MM.1S (cell line): ENCODE measurements around the gene NUP214.
"Not testable (repeated sequence)": the region's sequence is repeated elsewhere in the genome, so short reads cannot be mapped to it uniquely, and the experiment has no call there.

Experiments used
- DNase-seq: peaks from one replicate; pipeline ENCODE4 v3.0.0-alpha.2; 2015
- H2AFZ ChIP-seq: fragments of 300-600 bp; sonication (generic); 2 replicates; pipeline ENCODE4 v1.6.0; 2016; ENCODE audit warnings: antibody characterized with exemption, low read length
- H3F3A ChIP-seq: fragments of 300-600 bp; sonication (generic); 2 replicates; pipeline ENCODE4 v1.6.1; 2016; ENCODE audit warnings: mild to moderate bottlenecking, antibody characterized with exemption, low read length, moderate library complexity, mixed read lengths; ENCODE audit not compliant: insufficient read depth
- H3K27ac ChIP-seq: fragments of 300-600 bp; sonication (generic); 2 replicates; pipeline ENCODE4 v1.5.1; 2016; ENCODE audit warnings: mild to moderate bottlenecking, low read length
- H3K27me3 ChIP-seq: fragments of 300-600 bp; sonication (generic); replicated peaks from 2 replicates; pipeline ENCODE4 v1.6.0; 2016; ENCODE audit warnings: low read length; ENCODE audit not compliant: insufficient read depth
- H3K36me3 ChIP-seq: fragments of 300-600 bp; sonication (generic); replicated peaks from 2 replicates; pipeline ENCODE4 v1.6.1; 2016; ENCODE audit warnings: mild to moderate bottlenecking, low read length, mixed read lengths; ENCODE audit not compliant: insufficient read depth
- H3K4me1 ChIP-seq: fragments of 300-600 bp; sonication (generic); 2 replicates; pipeline ENCODE4 v1.6.1; 2016; ENCODE audit warnings: low read length, mixed read lengths
- H3K4me2 ChIP-seq: fragments of 300-600 bp; sonication (generic); 2 replicates; pipeline ENCODE4 v1.6.0; 2016; ENCODE audit warnings: low read depth, low read length
- H3K4me3 ChIP-seq: fragments of 300-600 bp; sonication (generic); 2 replicates; pipeline ENCODE4 v1.5.1; 2016; ENCODE audit warnings: low read length, mixed read lengths
- H3K79me2 ChIP-seq: fragments of 300-600 bp; sonication (generic); 2 replicates; pipeline ENCODE4 v1.6.1; 2016; ENCODE audit warnings: mixed run types, low read length, mixed read lengths
- H3K9ac ChIP-seq: fragments of 300-600 bp; sonication (generic); 2 replicates; pipeline ENCODE4 v1.6.1; 2016; ENCODE audit warnings: low read length, mixed read lengths
- H3K9me2 ChIP-seq: fragments of 300-600 bp; sonication (generic); replicated peaks from 2 replicates; pipeline ENCODE4 v1.6.1; 2016; ENCODE audit warnings: mild to moderate bottlenecking, low read length, mixed read lengths; ENCODE audit not compliant: insufficient read depth
- H3K9me3 ChIP-seq: fragments of 300-600 bp; sonication (generic); replicated peaks from 2 replicates; pipeline ENCODE4 v1.6.1; 2016; ENCODE audit warnings: mild to moderate bottlenecking, low read length, mixed read lengths; ENCODE audit not compliant: insufficient read depth
- H4K20me1 ChIP-seq: fragments of 300-600 bp; sonication (generic); 2 replicates; pipeline ENCODE4 v1.6.1; 2016; ENCODE audit warnings: mild to moderate bottlenecking, low read length, moderate library complexity, mixed read lengths; ENCODE audit not compliant: insufficient read depth
- EZH2 ChIP-seq: fragments of 300-600 bp; sonication (generic); optimal IDR thresholded peaks from 2 replicates; pipeline ENCODE3; 2017; ENCODE audit warnings: low read depth, mild to moderate bottlenecking, antibody characterized with exemption, low read length, mixed read lengths
- EZH2phosphoT487 ChIP-seq: fragments of 300-600 bp; sonication (generic); IDR thresholded peaks from 2 replicates; pipeline ENCODE4 v1.6.1; 2018; ENCODE audit warnings: antibody characterized with exemption, low read length
- TF ChIP-seq, protein P1 (sequence below): fragments of 300-600 bp; sonication (generic); IDR thresholded peaks from 2 replicates; pipeline ENCODE4 v1.5.1; 2016; ENCODE audit warnings: antibody characterized with exemption, low read length, mixed read lengths

The NUP214 gene

DNA sequence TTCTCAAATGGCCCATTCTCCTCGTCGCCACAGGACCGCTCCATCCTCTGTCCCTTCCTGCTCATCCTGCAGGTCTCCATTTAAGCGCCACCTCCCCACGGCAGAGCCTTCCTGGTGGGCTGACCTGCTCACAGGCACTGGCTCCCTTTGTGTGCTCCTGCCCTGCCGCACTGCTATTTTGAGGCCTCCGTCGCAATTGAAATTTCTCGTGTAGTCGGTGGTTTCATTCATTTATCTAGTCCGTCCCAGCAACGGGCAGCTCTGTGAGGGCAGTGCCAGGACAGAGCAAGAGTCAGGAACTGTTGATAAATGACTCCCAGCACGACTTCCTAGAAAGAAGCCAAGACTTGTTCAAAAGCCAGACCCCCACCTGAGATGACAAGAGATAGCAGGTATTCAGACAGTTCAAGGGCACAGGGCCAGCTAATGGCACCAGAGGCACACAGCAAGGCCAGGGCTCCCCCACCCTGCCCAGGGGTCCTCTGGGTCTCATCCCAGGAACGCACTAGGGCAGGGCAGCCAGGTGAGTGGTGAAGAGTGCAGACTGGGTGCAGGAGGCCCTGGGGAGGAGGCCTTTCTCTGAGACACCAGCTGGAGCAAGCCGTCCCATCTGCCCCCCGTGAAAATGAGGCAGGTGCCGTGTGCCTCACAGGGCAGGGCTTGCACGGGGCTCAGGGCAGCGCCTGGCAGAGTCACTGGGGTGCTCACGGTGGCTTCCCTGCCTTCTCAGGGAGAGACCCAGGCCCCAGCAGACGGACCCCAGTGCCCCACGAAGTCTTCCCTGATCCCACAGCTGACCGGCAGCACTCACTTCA is 114.0 kb downstream of the NUP214 start:
- no peak for DNase-seq
- TF ChIP-seq EZH2phosphoT487 (no peak), EZH2 (no peak)
- TF ChIP-seq, protein P1, sequence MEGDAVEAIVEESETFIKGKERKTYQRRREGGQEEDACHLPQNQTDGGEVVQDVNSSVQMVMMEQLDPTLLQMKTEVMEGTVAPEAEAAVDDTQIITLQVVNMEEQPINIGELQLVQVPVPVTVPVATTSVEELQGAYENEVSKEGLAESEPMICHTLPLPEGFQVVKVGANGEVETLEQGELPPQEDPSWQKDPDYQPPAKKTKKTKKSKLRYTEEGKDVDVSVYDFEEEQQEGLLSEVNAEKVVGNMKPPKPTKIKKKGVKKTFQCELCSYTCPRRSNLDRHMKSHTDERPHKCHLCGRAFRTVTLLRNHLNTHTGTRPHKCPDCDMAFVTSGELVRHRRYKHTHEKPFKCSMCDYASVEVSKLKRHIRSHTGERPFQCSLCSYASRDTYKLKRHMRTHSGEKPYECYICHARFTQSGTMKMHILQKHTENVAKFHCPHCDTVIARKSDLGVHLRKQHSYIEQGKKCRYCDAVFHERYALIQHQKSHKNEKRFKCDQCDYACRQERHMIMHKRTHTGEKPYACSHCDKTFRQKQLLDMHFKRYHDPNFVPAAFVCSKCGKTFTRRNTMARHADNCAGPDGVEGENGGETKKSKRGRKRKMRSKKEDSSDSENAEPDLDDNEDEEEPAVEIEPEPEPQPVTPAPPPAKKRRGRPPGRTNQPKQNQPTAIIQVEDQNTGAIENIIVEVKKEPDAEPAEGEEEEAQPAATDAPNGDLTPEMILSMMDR, result no peak
- no peaks in the 10 kb centered on the region for H3K36me3 ChIP-seq
- H2AFZ ChIP-seq, result peak overlapping the region; percentile 11; the same call in 1 of the 2 replicates
- H3K4me2 ChIP-seq, result peak overlapping the region; percentile 77; the same call in 1 of the 2 replicates
- no peaks in the 10 kb centered on the region for H4K20me1 ChIP-seq
- H3F3A ChIP-seq, result peaks cover 8% of the 10 kb centered on the region
- H3K27me3 ChIP-seq, result no peaks in the 10 kb centered on the region
- H3K9me3 ChIP-seq, result no peaks in the 10 kb centered on the region
- H3K9me2 ChIP-seq, result no peaks in the 10 kb centered on the region
- peak overlapping the region; percentile 91 for H3K27ac ChIP-seq
- H3K9ac ChIP-seq, result peak overlapping the region; percentile 67; the same call in 1 of the 2 replicates
- H3K4me1 ChIP-seq, result peaks cover 25% of the 10 kb centered on the region
- no peak overlapping the region for H3K4me3 ChIP-seq
- H3K79me2 ChIP-seq, result no peaks in the 10 kb centered on the region

DNA sequence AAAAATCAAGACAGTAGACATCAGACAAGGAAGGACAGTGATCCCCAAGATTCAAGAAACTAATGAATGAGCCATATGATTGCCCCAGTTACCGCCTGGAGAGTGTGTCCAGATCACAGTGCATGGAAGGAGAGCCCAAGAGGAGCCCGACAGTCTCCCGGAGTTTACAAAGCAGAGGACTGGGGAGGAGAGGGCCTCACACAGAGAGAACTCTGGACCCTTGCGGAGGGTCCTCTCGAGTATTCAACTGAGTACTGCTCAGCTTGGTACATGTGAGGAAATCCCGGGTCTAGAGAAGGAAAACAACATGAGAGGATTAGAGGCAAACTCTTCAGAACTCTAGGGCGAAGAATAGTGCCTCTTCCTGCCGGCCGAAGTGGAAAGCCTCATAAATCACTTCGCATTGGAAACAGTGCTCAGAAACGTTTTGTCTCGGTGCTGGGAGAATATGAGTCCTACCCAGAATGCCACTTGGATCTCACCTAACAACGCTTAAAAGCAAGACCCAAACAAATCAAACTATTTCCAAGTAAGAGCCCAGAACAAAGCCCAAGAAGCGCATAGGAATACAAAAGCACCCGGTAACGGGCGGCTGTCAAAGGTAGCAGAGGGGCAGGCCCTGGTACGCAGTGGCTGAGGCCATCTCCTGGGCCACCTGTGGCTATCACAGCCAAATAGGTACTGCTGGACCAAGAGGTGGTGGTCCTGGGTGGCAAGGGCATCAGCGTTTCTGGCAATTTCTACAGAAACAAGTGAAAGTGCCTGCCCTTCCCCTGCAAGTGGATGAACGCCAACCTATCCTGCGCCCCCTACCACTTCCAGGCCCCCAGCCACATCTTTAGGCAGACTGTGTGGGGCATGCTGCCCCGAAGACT is 114.9 kb downstream of the NUP214 start:
- H3F3A ChIP-seq, result peaks cover 8% of the 10 kb centered on the region
- no peak overlapping the region for H3K27ac ChIP-seq
- H3K27me3 ChIP-seq, result no peaks in the 10 kb centered on the region
- DNase-seq, result no peak
- no peak overlapping the region for H3K9ac ChIP-seq
- peaks cover 25% of the 10 kb centered on the region for H3K4me1 ChIP-seq
- H4K20me1 ChIP-seq, result no peaks in the 10 kb centered on the region
- TF ChIP-seq, protein P1, result no peak
- TF ChIP-seq EZH2phosphoT487 (no peak), EZH2 (no peak)
- no peaks in the 10 kb centered on the region for H3K9me3 ChIP-seq
- no peaks in the 10 kb centered on the region for H3K9me2 ChIP-seq
- no peak overlapping the region for H2AFZ ChIP-seq
- H3K79me2 ChIP-seq, result no peaks in the 10 kb centered on the region
- no peaks in the 10 kb centered on the region for H3K36me3 ChIP-seq
- no peak overlapping the region for H3K4me3 ChIP-seq
- no peak overlapping the region for H3K4me2 ChIP-seq

DNA sequence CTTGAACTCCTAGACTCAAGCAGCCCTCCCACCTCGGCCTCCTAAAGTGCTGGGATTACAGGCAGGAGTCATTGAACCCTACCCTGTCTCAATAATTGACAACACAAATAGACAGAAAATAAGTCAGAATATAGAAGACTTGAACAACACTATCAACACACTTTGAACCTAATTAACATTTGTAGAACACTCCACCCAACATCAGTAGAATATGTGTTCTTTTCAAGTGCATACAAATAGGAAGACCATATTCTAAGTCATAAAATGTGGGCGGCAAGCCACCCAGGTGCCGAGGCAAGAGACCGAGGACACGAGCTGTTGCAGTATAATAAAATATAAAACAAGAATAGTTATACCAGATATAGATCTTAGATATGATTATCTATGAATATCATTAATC is 118.9 kb downstream of the NUP214 start:
- not testable (repeated sequence) for H3K27ac ChIP-seq, DNase-seq, H3K9ac ChIP-seq, H2AFZ ChIP-seq, H3K9me2 ChIP-seq, H3F3A ChIP-seq, H3K4me3 ChIP-seq, H4K20me1 ChIP-seq, H3K4me1 ChIP-seq, H3K79me2 ChIP-seq, H3K9me3 ChIP-seq, H3K36me3 ChIP-seq, H3K27me3 ChIP-seq, H3K4me2 ChIP-seq
